ENCODE measurements around the gene INVS.

GRCh38 chr9:100285080-100285479, 186.0 kb downstream of the INVS start:
- TF ChIP-seq TAF1 (IDR thresholded peaks at IDR 0.05; ENCODE audit: low read depth, low read length) (no peak), POLR2AphosphoS5 (IDR thresholded peaks at IDR 0.05; ENCODE audit: low read depth, low read length) (no peak), POLR2A (IDR thresholded peaks at IDR 0.05; ENCODE audit: low read depth, low read length) (no peak), SPI1 (IDR thresholded peaks at IDR 0.05; ENCODE audit: low read depth, low read length) (no peak)

All from GM12891 (cell line).